Stimulated activated CD8-positive, alpha-beta memory T cell treated with anti-CD3 and anti-CD28 coated beads, Interleukin-7, amount 100 ng/mL, for 48 hours (primary cell): ENCODE results near the gene TEAD3.

Experiments
- DNase-seq, 2 donors: peaks; one replicate each; pipeline ENCODE4 v3.0.0-alpha.2; 2020; ENCODE audit warnings: low read depth in 1 of 2; ENCODE audit errors: extremely low read depth in 1 of 2

Gene TEAD3

GRCh38 chr6:35492974-35493284 lies 4.0 kb downstream of the TEAD3 start:
- DNase-seq = no peak

DNA sequence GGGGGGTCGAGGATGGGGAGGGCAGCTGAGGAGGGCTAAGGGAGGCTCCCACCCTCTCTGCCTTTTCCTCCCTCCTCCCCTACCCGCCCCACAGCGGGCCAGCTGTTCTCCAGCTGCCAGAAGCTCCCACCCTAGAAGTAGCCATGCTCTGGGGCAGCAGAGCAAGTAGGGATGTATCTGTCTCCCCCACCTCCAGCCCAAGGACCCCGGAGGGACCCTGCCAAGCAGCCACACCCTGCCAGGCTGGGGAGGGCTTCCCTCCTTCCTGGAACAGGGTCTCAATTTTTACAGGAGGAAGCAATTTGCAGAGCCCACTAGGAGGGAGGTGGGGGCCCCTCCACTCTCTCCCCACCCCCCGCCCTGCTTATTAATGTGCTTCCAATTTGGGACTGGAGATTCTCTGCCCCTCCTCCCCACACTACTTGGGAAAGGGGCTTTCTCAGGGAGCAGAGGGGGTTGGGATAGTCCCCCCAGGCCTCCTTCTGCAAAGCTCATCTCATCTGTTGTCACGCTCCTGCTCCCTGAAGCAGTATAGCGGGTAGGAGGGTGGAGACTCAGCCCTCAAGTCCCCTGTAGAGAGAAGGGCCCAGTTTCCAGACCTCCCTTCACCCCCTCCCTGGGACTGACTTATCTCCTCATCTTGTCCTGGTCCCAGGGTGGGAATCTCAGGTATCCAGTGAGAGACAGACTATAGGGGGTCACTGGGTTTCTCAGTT lies 4.5 kb downstream of the TEAD3 start:
- no peak for DNase-seq

GRCh38 chr6:35491558-35492257 lies 5.2 kb downstream of the TEAD3 start:
- no peak for DNase-seq

DNA sequence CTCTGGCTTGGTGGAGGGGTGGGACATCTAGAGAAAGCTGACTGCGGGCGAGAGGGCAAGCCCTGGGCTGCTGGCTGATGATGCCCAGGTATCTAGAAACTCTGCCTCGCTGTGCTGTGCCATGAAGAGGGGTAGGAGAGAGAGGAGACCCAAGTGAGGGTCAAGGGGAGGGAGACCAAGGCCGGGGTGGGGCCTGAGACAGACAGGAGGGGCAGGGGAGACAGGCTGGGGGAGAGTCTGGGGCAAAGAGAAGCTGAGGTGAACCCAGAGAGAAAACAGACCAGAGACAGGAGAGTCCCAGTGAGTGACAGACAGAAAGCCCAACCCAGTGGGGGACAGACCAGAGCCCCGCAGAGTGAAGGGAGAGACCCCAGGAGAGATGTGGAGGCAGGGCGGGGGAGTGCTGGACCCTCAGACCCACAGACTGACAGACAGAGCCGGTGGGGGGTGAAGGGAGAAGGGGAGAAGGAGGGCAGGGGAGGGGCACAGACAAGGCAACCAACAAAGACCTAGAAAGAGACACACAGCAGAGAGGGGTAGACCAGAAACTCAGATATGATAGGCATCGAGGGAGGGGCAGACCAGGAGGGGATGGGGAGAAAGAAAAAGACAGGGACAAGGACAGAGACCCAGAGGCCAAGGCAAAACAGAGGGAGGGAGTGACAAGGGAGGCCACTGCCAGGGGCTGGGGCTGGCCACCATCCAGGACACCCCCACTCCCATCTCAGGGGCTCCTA lies 5.9 kb downstream of the TEAD3 start:
- no peak for DNase-seq

DNA sequence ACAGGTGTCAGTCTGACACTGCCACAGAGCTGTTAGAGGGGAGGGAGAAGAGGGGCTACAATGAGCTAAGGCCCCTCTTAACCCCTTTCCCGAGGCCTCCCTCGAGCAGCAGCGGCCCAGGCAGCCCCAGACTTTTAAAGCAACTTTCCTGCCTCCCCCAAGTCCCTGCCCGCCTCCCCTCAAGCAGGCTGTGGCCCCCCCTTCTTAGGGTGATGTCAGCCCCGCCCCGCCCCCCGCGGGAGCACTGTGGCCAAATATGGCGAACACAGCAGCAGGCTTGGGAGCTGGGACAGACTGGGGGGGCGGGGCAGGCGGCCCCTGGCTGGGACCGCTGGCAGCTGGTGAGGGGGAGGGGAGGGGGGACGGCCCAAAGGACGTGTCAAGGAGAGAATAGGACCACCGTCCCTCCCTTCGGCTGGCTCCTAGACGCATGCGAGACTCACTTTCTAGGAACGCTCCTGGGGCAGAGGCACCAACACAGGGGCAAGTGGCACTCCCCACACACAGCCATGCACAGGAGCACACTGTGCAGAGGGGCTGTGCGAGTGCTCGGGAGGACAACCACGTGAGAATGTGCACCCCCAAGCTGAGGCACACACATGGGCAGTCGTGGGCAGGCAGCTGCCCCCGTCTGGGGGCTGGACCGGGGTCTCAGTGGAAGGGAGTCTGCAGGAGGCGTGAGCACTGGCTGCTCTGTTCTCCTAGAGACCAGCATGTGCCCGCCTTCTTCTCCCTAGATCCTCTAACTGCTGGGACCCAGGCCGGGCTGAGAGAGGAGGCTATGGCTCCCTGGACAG lies 6.7 kb downstream of the TEAD3 start:
- no peak for DNase-seq

GRCh38 chr6:35489066-35489465 lies 7.8 kb downstream of the TEAD3 start:
- DNase-seq = no peak

DNA sequence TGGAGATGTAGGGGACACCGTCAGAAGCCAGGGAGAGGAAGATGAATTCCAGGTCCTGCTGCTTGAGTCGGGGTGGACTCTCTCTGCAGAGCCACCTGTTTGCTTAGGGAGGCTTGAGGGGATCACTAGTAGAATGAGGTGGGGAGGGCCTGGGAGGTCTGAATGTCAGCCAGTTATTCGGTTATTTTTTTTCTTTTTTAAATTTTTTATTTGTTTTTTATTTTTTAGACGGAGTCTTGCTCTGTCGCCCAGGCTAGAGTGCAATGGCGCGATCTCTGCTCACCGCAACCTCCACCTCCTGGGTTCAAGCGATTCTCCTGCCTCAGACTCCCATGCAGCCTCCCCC lies 8.4 kb downstream of the TEAD3 start:
- DNase-seq = no peak

- no peak for DNase-seq
Measured at GRCh38 chr6:35487658-35488516, 9.0 kb downstream of the TEAD3 start.

GRCh38 chr6:35486005-35486925 lies 10.6 kb downstream of the TEAD3 start:
- DNase-seq = no peak

- DNase-seq = no peak
Measured at GRCh38 chr6:35485402-35485877, 11.4 kb downstream of the TEAD3 start.

- no peak for DNase-seq
Measured at GRCh38 chr6:35484921-35485392, 11.9 kb downstream of the TEAD3 start.

GRCh38 chr6:35483893-35484645 lies 12.8 kb downstream of the TEAD3 start:
- DNase-seq = no peak

- DNase-seq = no peak
Measured at GRCh38 chr6:35483490-35483889, 13.4 kb downstream of the TEAD3 start.

DNA sequence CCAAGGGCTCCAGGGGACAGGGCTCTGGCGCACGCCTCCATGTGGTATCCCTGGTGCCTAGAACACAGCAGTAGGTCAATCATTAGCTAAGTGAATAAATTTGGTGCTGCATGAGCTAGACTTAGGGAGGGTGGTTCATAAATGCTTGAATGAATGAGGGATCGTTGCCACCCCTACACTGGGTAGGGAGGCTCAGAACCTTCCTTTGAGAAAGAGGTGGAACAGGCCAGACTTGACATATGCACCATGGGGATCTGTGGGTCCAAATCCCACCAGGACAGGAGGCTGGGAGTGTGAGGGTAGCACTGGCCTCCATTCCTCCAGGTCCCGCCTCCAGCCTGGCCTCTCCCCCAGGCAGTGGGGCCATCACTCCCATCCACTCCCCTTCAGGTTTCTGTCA lies 13.8 kb downstream of the TEAD3 start:
- DNase-seq = no peak

DNA sequence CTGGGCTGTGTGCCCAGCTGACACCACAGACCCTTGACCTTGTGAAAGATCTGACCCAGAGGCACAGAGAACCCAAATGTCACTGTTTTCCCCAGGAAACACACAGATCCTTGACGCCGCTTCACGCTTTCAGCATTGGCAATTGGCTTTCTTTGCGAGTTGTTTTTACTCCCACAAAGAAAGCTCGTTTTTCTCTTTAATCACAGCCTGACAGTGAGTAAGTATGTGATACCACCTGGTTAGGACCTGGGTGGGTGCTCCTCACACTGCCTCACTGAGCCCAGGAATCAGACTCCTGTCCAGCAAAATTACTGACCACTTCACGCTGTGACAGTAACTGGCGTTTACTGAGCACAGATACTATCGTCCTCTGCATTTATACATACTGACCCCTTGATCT lies 15.7 kb downstream of the TEAD3 start:
- DNase-seq = no peak

GRCh38 chr6:35480176-35480575 lies 16.7 kb downstream of the TEAD3 start:
- no peak for DNase-seq

DNA sequence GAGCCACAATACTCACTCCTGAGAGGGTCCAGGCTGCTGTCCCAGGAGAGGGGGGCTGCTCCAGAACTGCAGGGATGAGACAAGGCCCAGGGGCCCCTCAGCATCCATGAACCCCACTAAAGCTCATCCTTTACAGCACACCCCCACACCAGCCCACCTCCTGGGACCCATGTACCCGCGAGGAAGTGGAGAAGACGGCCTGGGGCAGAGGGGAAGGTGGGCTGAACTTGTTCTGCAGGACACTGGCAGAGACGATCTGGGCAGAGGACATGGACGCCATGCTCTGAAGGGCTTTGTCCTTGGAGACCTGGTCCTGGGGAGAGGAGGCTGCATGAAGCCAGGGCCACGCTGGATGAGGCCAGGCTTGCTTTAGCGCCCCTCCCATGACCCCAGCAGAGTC lies 18.6 kb downstream of the TEAD3 start:
- DNase-seq = no peak

- DNase-seq = no peak
Measured at GRCh38 chr6:35477551-35478179, 19.2 kb downstream of the TEAD3 start.
